ENCODE results near the gene ATG10.

The ATG10 gene

GRCh38 chr5:82072138-82072537 is 100.3 kb downstream of the ATG10 start:
- Histone ChIP-seq H3K4me2 (ENCODE audit: low read length) (no peak overlapping the region), H2AK5ac (ENCODE audit: low read length) (no peak overlapping the region), H4K8ac (ENCODE audit: low read depth, low read length) (no peak overlapping the region), H2BK120ac (ENCODE audit: low read depth, low read length) (no peak overlapping the region), H2BK15ac (replicated peaks; ENCODE audit: low read depth) (no peak overlapping the region), H4K5ac (ENCODE audit: low read length) (no peak overlapping the region), H3K4me3 (ENCODE audit: low read length) (no peak overlapping the region), H3K56ac (ENCODE audit: low read length) (no peak overlapping the region), H3K23ac (ENCODE audit: low read length) (no peak overlapping the region), H3K79me2 (ENCODE audit: control insufficient read depth, insufficient read depth, low read length) (no peaks in the 10 kb centered on the region), H3K18ac (ENCODE audit: low read length) (no peak overlapping the region), H3K9ac (ENCODE audit: low read length) (no peak overlapping the region), H3K4ac (ENCODE audit: low read depth, low read length) (no peak overlapping the region), H2BK5ac (ENCODE audit: low read length) (no peak overlapping the region), H3K27me3 (ENCODE audit: insufficient read depth, low read length, poor library complexity) (no peaks in the 10 kb centered on the region), H3K79me1 (ENCODE audit: low read length) (no peaks in the 10 kb centered on the region), H3K27ac (ENCODE audit: low read depth, low read length) (no peak overlapping the region), H3K36me3 (ENCODE audit: control insufficient read depth, insufficient read depth, low read length) (no peaks in the 10 kb centered on the region), H3K4me1 (ENCODE audit: control insufficient read depth, low read depth, low read length) (no peaks in the 10 kb centered on the region)
- DNase-seq, result peak; percentile 1
- WGBS (ENCODE audit: extremely low coverage, insufficient coverage, low lambda C conversion rate), result no CpG with 5 or more reads among the region's 2 CpGs

GRCh38 chr5:82073179-82073578 is 101.4 kb downstream of the ATG10 start:
- H3K18ac ChIP-seq (ENCODE audit: low read length), result no peak overlapping the region
- H3K4ac ChIP-seq (ENCODE audit: low read depth, low read length), result peak overlapping the region; percentile 16
- H3K4me1 ChIP-seq (ENCODE audit: control insufficient read depth, low read depth, low read length), result no peaks in the 10 kb centered on the region
- H3K56ac ChIP-seq (ENCODE audit: low read length), result no peak overlapping the region
- H2BK120ac ChIP-seq (ENCODE audit: low read depth, low read length), result no peak overlapping the region
- no peaks in the 10 kb centered on the region for H3K79me1 ChIP-seq (ENCODE audit: low read length)
- H2BK15ac ChIP-seq (replicated peaks; ENCODE audit: low read depth), result no peak overlapping the region
- no peak overlapping the region for H2AK5ac ChIP-seq (ENCODE audit: low read length)
- H3K79me2 ChIP-seq (ENCODE audit: control insufficient read depth, insufficient read depth, low read length), result no peaks in the 10 kb centered on the region
- no peak overlapping the region for H2BK5ac ChIP-seq (ENCODE audit: low read length)
- H3K27me3 ChIP-seq (ENCODE audit: insufficient read depth, low read length, poor library complexity), result no peaks in the 10 kb centered on the region
- no peaks in the 10 kb centered on the region for H3K36me3 ChIP-seq (ENCODE audit: control insufficient read depth, insufficient read depth, low read length)
- H3K4me2 ChIP-seq (ENCODE audit: low read length), result no peak overlapping the region
- H3K9ac ChIP-seq (ENCODE audit: low read length), result no peak overlapping the region
- WGBS (ENCODE audit: extremely low coverage, insufficient coverage, low lambda C conversion rate), result no CpG with 5 or more reads among the region's 1 CpG
- H4K5ac ChIP-seq (ENCODE audit: low read length), result no peak overlapping the region
- H3K4me3 ChIP-seq (ENCODE audit: low read length), result no peak overlapping the region
- DNase-seq, result no peak
- no peak overlapping the region for H3K23ac ChIP-seq (ENCODE audit: low read length)
- no peak overlapping the region for H3K27ac ChIP-seq (ENCODE audit: low read depth, low read length)
- no peak overlapping the region for H4K8ac ChIP-seq (ENCODE audit: low read depth, low read length)

DNA sequence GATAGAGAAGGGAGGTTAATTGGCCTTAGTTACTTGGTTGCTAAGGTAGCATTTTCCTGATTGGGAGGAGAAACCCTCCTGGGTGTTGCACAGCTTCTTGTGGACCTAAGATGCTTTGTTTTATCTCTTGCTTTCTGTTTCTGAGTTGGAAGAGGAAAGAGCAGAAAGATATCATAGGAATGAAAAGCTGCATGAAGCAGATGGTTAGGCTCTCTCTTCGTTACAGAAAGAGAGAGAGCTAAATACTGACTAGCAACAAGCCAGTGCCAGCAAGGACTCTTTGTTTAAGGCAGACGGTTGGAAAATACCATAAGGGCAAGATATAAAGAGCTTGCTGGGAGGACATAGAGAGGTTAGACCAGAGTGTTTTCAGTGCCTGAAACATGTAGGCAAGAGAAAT is 103.1 kb downstream of the ATG10 start:
- Histone ChIP-seq H3K9ac (ENCODE audit: low read length) (no peak overlapping the region), H3K4ac (ENCODE audit: low read depth, low read length) (no peak overlapping the region), H3K23ac (ENCODE audit: low read length) (no peak overlapping the region), H3K56ac (ENCODE audit: low read length) (no peak overlapping the region), H3K4me1 (ENCODE audit: control insufficient read depth, low read depth, low read length) (no peaks in the 10 kb centered on the region), H4K8ac (ENCODE audit: low read depth, low read length) (no peak overlapping the region), H3K36me3 (ENCODE audit: control insufficient read depth, insufficient read depth, low read length) (no peaks in the 10 kb centered on the region), H3K79me2 (ENCODE audit: control insufficient read depth, insufficient read depth, low read length) (no peaks in the 10 kb centered on the region), H3K4me2 (ENCODE audit: low read length) (no peak overlapping the region), H2AK5ac (ENCODE audit: low read length) (no peak overlapping the region), H4K5ac (ENCODE audit: low read length) (no peak overlapping the region), H2BK15ac (replicated peaks; ENCODE audit: low read depth) (no peak overlapping the region), H3K79me1 (ENCODE audit: low read length) (no peaks in the 10 kb centered on the region), H3K27ac (ENCODE audit: low read depth, low read length) (no peak overlapping the region), H3K18ac (ENCODE audit: low read length) (no peak overlapping the region), H3K27me3 (ENCODE audit: insufficient read depth, low read length, poor library complexity) (no peaks in the 10 kb centered on the region), H3K4me3 (ENCODE audit: low read length) (no peak overlapping the region), H2BK5ac (ENCODE audit: low read length) (no peak overlapping the region), H2BK120ac (ENCODE audit: low read depth, low read length) (no peak overlapping the region)
- peak; percentile 7 for DNase-seq
- WGBS (ENCODE audit: extremely low coverage, insufficient coverage, low lambda C conversion rate), result no CpG with 5 or more reads among the region's 2 CpGs

- Histone ChIP-seq H3K56ac (ENCODE audit: low read length) (no peak overlapping the region), H2BK5ac (ENCODE audit: low read length) (no peak overlapping the region), H3K4me3 (ENCODE audit: low read length) (no peak overlapping the region), H3K4me1 (ENCODE audit: control insufficient read depth, low read depth, low read length) (no peaks in the 10 kb centered on the region), H2BK120ac (ENCODE audit: low read depth, low read length) (no peak overlapping the region), H3K18ac (ENCODE audit: low read length) (no peak overlapping the region), H2BK15ac (replicated peaks; ENCODE audit: low read depth) (no peak overlapping the region), H4K8ac (ENCODE audit: low read depth, low read length) (no peak overlapping the region), H3K9ac (ENCODE audit: low read length) (no peak overlapping the region), H3K27me3 (ENCODE audit: insufficient read depth, low read length, poor library complexity) (no peaks in the 10 kb centered on the region), H3K23ac (ENCODE audit: low read length) (no peak overlapping the region), H3K79me2 (ENCODE audit: control insufficient read depth, insufficient read depth, low read length) (no peaks in the 10 kb centered on the region), H3K36me3 (ENCODE audit: control insufficient read depth, insufficient read depth, low read length) (no peaks in the 10 kb centered on the region), H3K4ac (ENCODE audit: low read depth, low read length) (no peak overlapping the region), H4K5ac (ENCODE audit: low read length) (no peak overlapping the region), H3K79me1 (ENCODE audit: low read length) (no peaks in the 10 kb centered on the region), H3K27ac (ENCODE audit: low read depth, low read length) (no peak overlapping the region), H3K4me2 (ENCODE audit: low read length) (no peak overlapping the region), H2AK5ac (ENCODE audit: low read length) (no peak overlapping the region)
- no CpG with 5 or more reads among the region's 5 CpGs for WGBS (ENCODE audit: extremely low coverage, insufficient coverage, low lambda C conversion rate)
- DNase-seq, result no peak
Measured at GRCh38 chr5:82077496-82077895, 105.7 kb downstream of the ATG10 start.

DNA sequence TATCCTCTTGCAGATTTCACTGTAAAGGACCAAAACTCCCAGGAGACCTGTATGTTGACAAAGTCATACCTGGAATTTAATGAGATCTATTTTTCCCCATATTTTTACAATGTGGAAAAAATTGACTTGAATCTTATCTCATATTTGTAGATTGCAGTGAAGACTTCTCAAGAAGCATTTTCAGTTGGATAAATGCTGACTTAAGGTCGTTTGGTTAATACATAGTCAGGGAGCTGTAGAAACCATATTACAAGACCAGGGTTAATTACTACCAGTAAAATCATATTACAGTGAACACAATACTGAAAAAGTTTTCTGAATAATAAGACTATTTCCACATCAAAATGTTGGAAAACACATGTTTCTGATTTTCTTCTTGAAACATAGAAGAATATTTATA is 119.8 kb downstream of the ATG10 start:
- DNase-seq, result no peak
- Histone ChIP-seq H3K27me3 (ENCODE audit: insufficient read depth, low read length, poor library complexity) (no peaks in the 10 kb centered on the region), H3K79me2 (ENCODE audit: control insufficient read depth, insufficient read depth, low read length) (no peaks in the 10 kb centered on the region), H2BK5ac (ENCODE audit: low read length) (no peak overlapping the region), H3K27ac (ENCODE audit: low read depth, low read length) (no peak overlapping the region), H3K4me3 (ENCODE audit: low read length) (no peak overlapping the region), H3K4me2 (ENCODE audit: low read length) (no peak overlapping the region), H3K4me1 (ENCODE audit: control insufficient read depth, low read depth, low read length) (no peaks in the 10 kb centered on the region), H2BK15ac (replicated peaks; ENCODE audit: low read depth) (no peak overlapping the region), H3K56ac (ENCODE audit: low read length) (no peak overlapping the region), H3K36me3 (ENCODE audit: control insufficient read depth, insufficient read depth, low read length) (no peaks in the 10 kb centered on the region), H3K23ac (ENCODE audit: low read length) (no peak overlapping the region), H3K79me1 (ENCODE audit: low read length) (no peaks in the 10 kb centered on the region), H3K18ac (ENCODE audit: low read length) (no peak overlapping the region), H2BK120ac (ENCODE audit: low read depth, low read length) (no peak overlapping the region), H4K8ac (ENCODE audit: low read depth, low read length) (no peak overlapping the region), H4K5ac (ENCODE audit: low read length) (no peak overlapping the region), H2AK5ac (ENCODE audit: low read length) (no peak overlapping the region), H3K9ac (ENCODE audit: low read length) (no peak overlapping the region), H3K4ac (ENCODE audit: low read depth, low read length) (no peak overlapping the region)
- no CpG with 5 or more reads among the region's 1 CpG for WGBS (ENCODE audit: extremely low coverage, insufficient coverage, low lambda C conversion rate)

DNA sequence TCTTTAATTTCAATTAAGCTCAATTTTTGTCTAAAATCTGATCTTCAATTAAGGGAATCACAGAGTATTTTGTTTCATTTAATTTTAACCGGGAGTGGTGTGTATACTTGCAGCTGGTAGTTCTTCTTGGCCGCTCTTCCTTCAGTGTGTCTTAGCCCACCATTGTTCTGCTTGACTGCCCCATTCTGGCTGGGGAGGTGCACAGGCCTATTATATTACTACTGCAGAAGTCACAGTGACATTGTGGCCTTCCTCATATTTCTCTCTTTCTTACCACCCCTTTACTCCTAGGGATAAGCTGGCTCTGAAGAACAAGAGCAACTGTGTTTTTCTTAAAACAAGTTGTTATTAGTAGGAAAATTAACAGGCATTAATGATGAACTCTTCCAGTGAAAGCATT is 123.7 kb downstream of the ATG10 start:
- Histone ChIP-seq H4K8ac (ENCODE audit: low read depth, low read length) (no peak overlapping the region), H3K18ac (ENCODE audit: low read length) (no peak overlapping the region), H3K27ac (ENCODE audit: low read depth, low read length) (no peak overlapping the region), H3K79me1 (ENCODE audit: low read length) (no peaks in the 10 kb centered on the region), H3K9ac (ENCODE audit: low read length) (no peak overlapping the region), H3K36me3 (ENCODE audit: control insufficient read depth, insufficient read depth, low read length) (no peaks in the 10 kb centered on the region), H3K4me1 (ENCODE audit: control insufficient read depth, low read depth, low read length) (no peaks in the 10 kb centered on the region), H3K4me3 (ENCODE audit: low read length) (no peak overlapping the region), H3K23ac (ENCODE audit: low read length) (no peak overlapping the region), H2AK5ac (ENCODE audit: low read length) (no peak overlapping the region), H3K4me2 (ENCODE audit: low read length) (no peak overlapping the region), H4K5ac (ENCODE audit: low read length) (no peak overlapping the region), H3K27me3 (ENCODE audit: insufficient read depth, low read length, poor library complexity) (no peaks in the 10 kb centered on the region), H3K79me2 (ENCODE audit: control insufficient read depth, insufficient read depth, low read length) (no peaks in the 10 kb centered on the region), H2BK15ac (replicated peaks; ENCODE audit: low read depth) (no peak overlapping the region), H3K4ac (ENCODE audit: low read depth, low read length) (no peak overlapping the region), H2BK5ac (ENCODE audit: low read length) (no peak overlapping the region), H2BK120ac (ENCODE audit: low read depth, low read length) (no peak overlapping the region), H3K56ac (ENCODE audit: low read length) (no peak overlapping the region)
- DNase-seq, result no peak
- WGBS (ENCODE audit: extremely low coverage, insufficient coverage, low lambda C conversion rate), result no CpG with 5 or more reads among the region's 2 CpGs
